Lower lobe of right lung (tissue), 2 donors: ENCODE data around the gene DPP10. TPM values are rescaled to one million over a fixed set of nuclear protein-coding genes. Genes with fewer than 3 reads are reported as not detected.

Source experiments
- ATAC-seq, 2 donors: fragments of 200-7000 bp; cut with Tn5 transposase; one replicate each; pipeline ENCODE4 v1.9.1; 2020 to 2022; ENCODE audit warnings: mild to moderate bottlenecking in 2 of 2, moderate library complexity in 2 of 2
- DNase-seq: peaks from one replicate; pipeline ENCODE4 v3.0.0-alpha.2; 2020
- H3K27ac ChIP-seq: fragments of 200-600 bp; one replicate; pipeline ENCODE4 v1.8.0; 2022
- H3K27me3 ChIP-seq: fragments of 200-600 bp; one replicate; pipeline ENCODE4 v1.8.0; 2022; ENCODE audit warnings: low read depth
- H3K36me3 ChIP-seq: fragments of 200-600 bp; one replicate; pipeline ENCODE4 v1.8.0; 2022; ENCODE audit warnings: mild to moderate bottlenecking
- H3K4me1 ChIP-seq: fragments of 200-600 bp; one replicate; pipeline ENCODE4 v1.8.0; 2022
- H3K4me3 ChIP-seq: fragments of 200-600 bp; one replicate; pipeline ENCODE4 v1.8.0; 2022; ENCODE audit warnings: mild to moderate bottlenecking
- H3K9me3 ChIP-seq: fragments of 200-600 bp; one replicate; pipeline ENCODE4 v1.8.0; 2022
- intact Hi-C: fragments of 100-400 bp; cut with DNase I; formaldehyde crosslinking; loops from one replicate; pipeline ENCODE4 v1.11.0; 2022
- total RNA-seq: library from RNA; stranded (reverse); fragmentation: NEBNext Ultra II Directional; extraction: Animal tissue kit (Norgen Biotek cat#: 25700); gene quantifications from one replicate; pipeline ENCODE4 v1.2.1, GENCODE V29; 2021
- TF ChIP-seq, protein P1 (sequence below): fragments of 200-600 bp; IDR thresholded peaks from one replicate; pipeline ENCODE4 v1.8.0; 2022; ENCODE audit warnings: antibody characterized with exemption, mild to moderate bottlenecking
- donor health status: DM: no; HTN: yes; CAD: no; lungs with severe emphysema.

Gene DPP10
- total RNA-seq, 1 donor from 2014 or later, result 0.80 TPM

DNA sequence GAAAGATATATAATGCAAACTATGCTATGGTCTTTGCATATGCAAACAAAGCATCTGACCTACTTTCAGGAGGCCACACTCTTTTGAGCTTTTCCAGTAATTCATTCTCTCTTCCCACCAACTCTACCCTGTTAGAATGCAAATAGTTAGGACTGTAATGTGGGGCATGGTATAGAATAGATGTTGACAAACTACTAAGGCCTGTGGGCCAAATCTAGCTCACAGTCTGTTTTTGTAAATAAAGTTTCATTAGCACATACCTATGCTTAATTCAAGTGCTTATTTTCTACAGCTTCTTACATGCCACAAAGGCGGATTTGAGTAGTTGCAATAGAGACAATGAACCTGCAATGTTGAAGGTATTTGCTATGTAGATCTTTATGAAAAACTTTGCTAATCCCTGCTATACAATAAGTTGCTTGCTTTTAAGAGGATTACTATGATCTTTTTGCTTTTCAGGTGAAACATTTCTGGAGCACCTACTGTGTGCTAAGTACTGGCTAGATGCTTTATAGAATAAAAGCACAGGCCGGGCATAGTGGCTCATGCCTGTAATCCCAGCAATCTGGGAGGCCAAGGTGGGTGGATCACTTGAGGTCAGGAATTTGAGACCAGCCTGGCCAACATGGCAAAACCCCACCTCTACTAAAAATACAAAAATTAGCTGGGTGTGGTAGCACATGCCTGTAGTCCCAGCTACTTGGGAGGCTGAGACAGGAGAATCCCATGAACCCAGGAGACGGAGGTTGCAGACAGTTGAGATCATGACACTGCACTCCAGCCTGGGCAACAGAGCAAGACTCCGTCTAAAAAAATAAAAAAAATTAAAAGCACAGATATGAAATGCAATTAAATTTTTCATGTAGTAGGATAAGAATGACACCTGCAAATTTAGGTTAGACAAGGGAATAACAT, 267.8 kb downstream of the DPP10 start:
- intact Hi-C loops, result no loop called here
- DNase-seq (no peak), ATAC-seq (no peak)
- H3K4me1 ChIP-seq, result no peaks in the 10 kb centered on the region
- no peaks in the 10 kb centered on the region for H3K9me3 ChIP-seq
- no peaks in the 10 kb centered on the region for H3K27me3 ChIP-seq
- no peak overlapping the region for H3K4me3 ChIP-seq
- H3K36me3 ChIP-seq, result no peaks in the 10 kb centered on the region
- no peak overlapping the region for H3K27ac ChIP-seq
- TF ChIP-seq, protein P1, sequence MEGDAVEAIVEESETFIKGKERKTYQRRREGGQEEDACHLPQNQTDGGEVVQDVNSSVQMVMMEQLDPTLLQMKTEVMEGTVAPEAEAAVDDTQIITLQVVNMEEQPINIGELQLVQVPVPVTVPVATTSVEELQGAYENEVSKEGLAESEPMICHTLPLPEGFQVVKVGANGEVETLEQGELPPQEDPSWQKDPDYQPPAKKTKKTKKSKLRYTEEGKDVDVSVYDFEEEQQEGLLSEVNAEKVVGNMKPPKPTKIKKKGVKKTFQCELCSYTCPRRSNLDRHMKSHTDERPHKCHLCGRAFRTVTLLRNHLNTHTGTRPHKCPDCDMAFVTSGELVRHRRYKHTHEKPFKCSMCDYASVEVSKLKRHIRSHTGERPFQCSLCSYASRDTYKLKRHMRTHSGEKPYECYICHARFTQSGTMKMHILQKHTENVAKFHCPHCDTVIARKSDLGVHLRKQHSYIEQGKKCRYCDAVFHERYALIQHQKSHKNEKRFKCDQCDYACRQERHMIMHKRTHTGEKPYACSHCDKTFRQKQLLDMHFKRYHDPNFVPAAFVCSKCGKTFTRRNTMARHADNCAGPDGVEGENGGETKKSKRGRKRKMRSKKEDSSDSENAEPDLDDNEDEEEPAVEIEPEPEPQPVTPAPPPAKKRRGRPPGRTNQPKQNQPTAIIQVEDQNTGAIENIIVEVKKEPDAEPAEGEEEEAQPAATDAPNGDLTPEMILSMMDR, result no peak

- no peak for ATAC-seq
- Histone ChIP-seq H3K4me1 (no peaks in the 10 kb centered on the region), H3K36me3 (no peaks in the 10 kb centered on the region), H3K27ac (no peak overlapping the region), H3K4me3 (no peak overlapping the region), H3K9me3 (no peaks in the 10 kb centered on the region), H3K27me3 (no peaks in the 10 kb centered on the region)
- intact Hi-C loops, result no loop called here
- TF ChIP-seq, protein P1, result no peak
- no peak for DNase-seq
These were observed 271.9 kb downstream of the DPP10 start for GRCh38 chr2:114714313-114714712.

- ATAC-seq, result no peak
- intact Hi-C loops, result no loop called here
These were observed 274.6 kb downstream of the DPP10 start for GRCh38 chr2:114717049-114717448.

DNA sequence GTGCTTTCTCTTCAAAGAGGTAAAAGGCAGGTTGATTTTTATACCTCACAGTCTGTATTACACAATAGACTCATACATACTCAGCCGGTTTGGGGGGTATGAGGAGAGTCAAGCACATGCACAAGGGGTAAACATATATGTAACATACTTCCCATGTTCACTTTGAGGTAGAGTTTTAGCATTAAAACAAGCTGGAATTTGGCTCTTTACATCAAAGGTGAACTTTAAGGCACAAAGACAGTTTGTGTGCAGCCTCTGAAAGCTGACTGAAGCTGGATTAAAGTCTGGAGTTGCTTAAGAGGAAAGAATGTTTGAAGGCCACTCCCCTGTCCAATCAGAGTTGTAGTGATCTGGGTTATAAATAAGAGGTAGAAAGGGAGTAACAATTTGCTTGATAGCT, 282.0 kb downstream of the DPP10 start:
- ATAC-seq, result no peak
- intact Hi-C loops, result no loop called here
- no peak for DNase-seq
- Histone ChIP-seq H3K27ac (no peak overlapping the region), H3K36me3 (no peaks in the 10 kb centered on the region), H3K9me3 (no peaks in the 10 kb centered on the region), H3K27me3 (no peaks in the 10 kb centered on the region), H3K4me1 (no peaks in the 10 kb centered on the region), H3K4me3 (no peak overlapping the region)
- TF ChIP-seq, protein P1, result no peak

More at GRCh38 chr2:114717049-114717448, 274.6 kb downstream of the DPP10 start:
- H3K4me1 ChIP-seq, result no peaks in the 10 kb centered on the region
- TF ChIP-seq, protein P1, result no peak
- no peaks in the 10 kb centered on the region for H3K9me3 ChIP-seq
- no peak for DNase-seq
- H3K27ac ChIP-seq, result no peak overlapping the region
- no peaks in the 10 kb centered on the region for H3K27me3 ChIP-seq
- no peak overlapping the region for H3K4me3 ChIP-seq
- no peaks in the 10 kb centered on the region for H3K36me3 ChIP-seq

- no peak for DNase-seq
- Histone ChIP-seq H3K27ac (no peak overlapping the region), H3K4me1 (no peaks in the 10 kb centered on the region), H3K4me3 (no peak overlapping the region), H3K36me3 (no peaks in the 10 kb centered on the region), H3K27me3 (no peaks in the 10 kb centered on the region), H3K9me3 (no peaks in the 10 kb centered on the region)
- TF ChIP-seq, protein P1, result no peak
- intact Hi-C loops, result no loop called here
- ATAC-seq, result no peak
These were observed 284.6 kb downstream of the DPP10 start for GRCh38 chr2:114727012-114727411.
